Smooth muscle cell (in vitro differentiated cells): ENCODE measurements around the gene BRSK2. TPM values are rescaled to one million over a fixed set of nuclear protein-coding genes. Genes with fewer than 3 reads are reported as not detected.

Experiments used
- DNase-seq: peaks from one replicate; lab custom pipeline; 2025; ENCODE audit not compliant: unreplicated experiment; lab: John Stamatoyannopoulos, UW
- H2AFZ ChIP-seq: fragments of 200-600 bp; sonication (generic); 2 replicates; pipeline ENCODE4 v1.6.0; 2016; ENCODE audit warnings: antibody characterized with exemption, low read depth, mild to moderate bottlenecking
- H3F3A ChIP-seq: fragments of 200-600 bp; sonication (generic); 2 replicates; pipeline ENCODE4 v1.6.0; 2017; ENCODE audit warnings: antibody characterized with exemption, low read depth
- H3K27ac ChIP-seq: fragments of 200-600 bp; sonication (generic); 2 replicates; pipeline ENCODE4 v1.5.1; 2016; ENCODE audit warnings: low read depth, mild to moderate bottlenecking
- H3K27me3 ChIP-seq: fragments of 200-600 bp; sonication (generic); 2 replicates; pipeline ENCODE4 v1.6.1; 2016; ENCODE audit warnings: low read depth, mild to moderate bottlenecking
- H3K36me3 ChIP-seq: fragments of 200-600 bp; sonication (generic); 2 replicates; pipeline ENCODE4 v1.5.1; 2016; ENCODE audit warnings: low read depth
- H3K4me1 ChIP-seq: fragments of 200-600 bp; sonication (generic); 2 replicates; pipeline ENCODE4 v1.5.1; 2016; ENCODE audit warnings: low read depth
- H3K4me2 ChIP-seq: fragments of 200-600 bp; sonication (generic); 2 replicates; pipeline ENCODE4 v1.6.0; 2016; ENCODE audit warnings: mild to moderate bottlenecking
- H3K4me3 ChIP-seq: fragments of 200-600 bp; sonication (generic); 2 replicates; pipeline ENCODE4 v1.5.1; 2016; ENCODE audit warnings: mild to moderate bottlenecking
- H3K79me2 ChIP-seq: fragments of 200-600 bp; sonication (generic); 2 replicates; pipeline ENCODE4 v1.6.0; 2016; ENCODE audit warnings: low read depth, mild to moderate bottlenecking
- H3K9ac ChIP-seq: fragments of 200-600 bp; sonication (generic); 2 replicates; pipeline ENCODE4 v1.6.0; 2016; ENCODE audit warnings: low read depth
- H3K9me3 ChIP-seq: fragments of 200-600 bp; sonication (generic); replicated peaks from 2 replicates; pipeline ENCODE4 v1.5.1; 2016; ENCODE audit warnings: low read depth
- H4K20me1 ChIP-seq: fragments of 200-600 bp; sonication (generic); 2 replicates; pipeline ENCODE4 v1.6.0; 2016; ENCODE audit warnings: low read depth
- CTCF ChIP-seq: fragments of 200-600 bp; sonication (generic); IDR thresholded peaks from 2 replicates; pipeline ENCODE4 v1.5.1; 2017; ENCODE audit warnings: borderline replicate concordance, mild to moderate bottlenecking, antibody characterized with exemption; ENCODE audit not compliant: insufficient read depth, poor library complexity, severe bottlenecking
- WGBS: methylation state at CpG from one replicate; pipeline ENCODE4 v1.1.7; 2016; ENCODE audit warnings: low lambda C conversion rate; 5-methylcytosine and 5-hydroxymethylcytosine counted together
- polyA plus RNA-seq: library from polyadenylated mRNA; unstranded; fragments of >200 nt; fragmentation: Nextera tagmentation; extraction: Ambion mirVana; gene quantifications from 2 replicates; pipeline ENCODE4 v1.2.1, GENCODE V29; 2016
- total RNA-seq: library from RNA; depleted of rRNA; stranded (reverse); fragments of >200 nt; gene quantifications from 2 replicates; pipeline ENCODE4 v1.2.3, GENCODE V29; 2014

The BRSK2 gene
- total and polyA plus RNA-seq, 2 experiments from 2014 or later = 1.5 to 5.2 TPM

- WGBS = 95% methylated on average over 20 of the region's 21 CpGs
- DNase-seq = no peak
- H3K4me3 ChIP-seq = no peak overlapping the region
- TF ChIP-seq CTCF = no peak
- no peak overlapping the region for H3K27ac ChIP-seq
- no peak overlapping the region for H2AFZ ChIP-seq
- no peaks in the 10 kb centered on the region for H3K4me1 ChIP-seq
- no peaks in the 10 kb centered on the region for H3F3A ChIP-seq
- no peak overlapping the region for H3K4me2 ChIP-seq
- peaks cover 9% of the 10 kb centered on the region for H3K79me2 ChIP-seq
- H4K20me1 ChIP-seq = peaks cover 99% of the 10 kb centered on the region
- H3K9ac ChIP-seq = no peak overlapping the region
- H3K36me3 ChIP-seq = no peaks in the 10 kb centered on the region
- no peaks in the 10 kb centered on the region for H3K9me3 ChIP-seq
- H3K27me3 ChIP-seq = no peaks in the 10 kb centered on the region
These were observed 97.5 kb downstream of the BRSK2 start for GRCh38 chr11:1487091-1487850.

GRCh38 chr11:1487851-1488574 is 98.3 kb downstream of the BRSK2 start:
- DNase-seq = no peak
- no peak for TF ChIP-seq CTCF
- 94% methylated on average over 20 of the region's 23 CpGs for WGBS
- no peaks in the 10 kb centered on the region for H3K36me3 ChIP-seq
- H3K79me2 ChIP-seq = peaks cover 16% of the 10 kb centered on the region
- no peaks in the 10 kb centered on the region for H3K27me3 ChIP-seq
- H3K27ac ChIP-seq = no peak overlapping the region
- H3K4me1 ChIP-seq = no peaks in the 10 kb centered on the region
- H2AFZ ChIP-seq = no peak overlapping the region
- H3K4me2 ChIP-seq = no peak overlapping the region
- H3F3A ChIP-seq = no peaks in the 10 kb centered on the region
- no peaks in the 10 kb centered on the region for H3K9me3 ChIP-seq
- no peak overlapping the region for H3K9ac ChIP-seq
- no peak overlapping the region for H3K4me3 ChIP-seq
- peaks cover 99% of the 10 kb centered on the region for H4K20me1 ChIP-seq

- no peak overlapping the region for H3K4me2 ChIP-seq
- no peak for DNase-seq
- 91% methylated on average over 18 of the region's 20 CpGs for WGBS
- H3K4me1 ChIP-seq = no peaks in the 10 kb centered on the region
- no peaks in the 10 kb centered on the region for H3F3A ChIP-seq
- no peak overlapping the region for H3K9ac ChIP-seq
- H3K27ac ChIP-seq = no peak overlapping the region
- H4K20me1 ChIP-seq = peaks cover 99% of the 10 kb centered on the region
- TF ChIP-seq CTCF = no peak
- H3K27me3 ChIP-seq = no peaks in the 10 kb centered on the region
- H2AFZ ChIP-seq = no peak overlapping the region
- H3K79me2 ChIP-seq = peaks cover 23% of the 10 kb centered on the region
- H3K36me3 ChIP-seq = no peaks in the 10 kb centered on the region
- no peak overlapping the region for H3K4me3 ChIP-seq
- H3K9me3 ChIP-seq = no peaks in the 10 kb centered on the region
These were observed 98.9 kb downstream of the BRSK2 start for GRCh38 chr11:1488575-1489180.
